Measurements from ENCODE around the gene CALM3. TPM values are rescaled to one million over a fixed set of nuclear protein-coding genes. Genes with fewer than 3 reads are reported as not detected.

Gene CALM3
- total RNA-seq, 1 experiment from 2014 or later = 103 TPM

DNA sequence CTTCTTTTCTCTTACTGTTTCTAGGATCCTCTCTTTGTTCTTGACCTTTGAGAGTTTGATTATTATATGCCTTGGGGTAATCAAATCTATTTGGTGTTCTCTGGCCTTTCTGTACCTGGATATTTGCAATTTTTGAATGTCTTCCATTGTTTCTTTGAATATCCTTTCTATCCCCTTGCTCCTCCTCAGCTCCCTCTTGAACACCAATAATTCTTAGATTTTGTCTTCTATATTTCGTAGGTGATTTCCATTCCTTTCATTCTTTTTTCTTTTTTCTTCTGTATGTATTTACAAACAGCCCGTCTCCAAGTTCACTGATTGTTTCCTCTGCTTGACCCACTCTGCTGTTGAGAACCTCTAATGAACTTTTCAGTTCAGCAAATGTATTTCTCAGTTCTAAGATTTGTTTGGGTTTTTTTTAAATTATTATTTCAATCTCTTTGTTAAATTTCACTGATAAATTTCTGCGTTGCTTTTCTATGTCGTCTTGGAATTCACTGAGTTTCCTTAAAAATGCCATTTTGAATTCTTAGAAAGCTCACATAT, 2.7 kb upstream of the CALM3 start:
- intact Hi-C loops (cut with micrococcal nuclease) = no loop called here
- H3K4me1 Mint-ChIP-seq (ENCODE audit: insufficient read depth, unreplicated experiment) = peaks cover 4% of the 10 kb centered on the region
- TF ChIP-seq, protein P1, sequence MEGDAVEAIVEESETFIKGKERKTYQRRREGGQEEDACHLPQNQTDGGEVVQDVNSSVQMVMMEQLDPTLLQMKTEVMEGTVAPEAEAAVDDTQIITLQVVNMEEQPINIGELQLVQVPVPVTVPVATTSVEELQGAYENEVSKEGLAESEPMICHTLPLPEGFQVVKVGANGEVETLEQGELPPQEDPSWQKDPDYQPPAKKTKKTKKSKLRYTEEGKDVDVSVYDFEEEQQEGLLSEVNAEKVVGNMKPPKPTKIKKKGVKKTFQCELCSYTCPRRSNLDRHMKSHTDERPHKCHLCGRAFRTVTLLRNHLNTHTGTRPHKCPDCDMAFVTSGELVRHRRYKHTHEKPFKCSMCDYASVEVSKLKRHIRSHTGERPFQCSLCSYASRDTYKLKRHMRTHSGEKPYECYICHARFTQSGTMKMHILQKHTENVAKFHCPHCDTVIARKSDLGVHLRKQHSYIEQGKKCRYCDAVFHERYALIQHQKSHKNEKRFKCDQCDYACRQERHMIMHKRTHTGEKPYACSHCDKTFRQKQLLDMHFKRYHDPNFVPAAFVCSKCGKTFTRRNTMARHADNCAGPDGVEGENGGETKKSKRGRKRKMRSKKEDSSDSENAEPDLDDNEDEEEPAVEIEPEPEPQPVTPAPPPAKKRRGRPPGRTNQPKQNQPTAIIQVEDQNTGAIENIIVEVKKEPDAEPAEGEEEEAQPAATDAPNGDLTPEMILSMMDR (IDR thresholded peaks at IDR 0.05; ENCODE audit: unreplicated experiment) = no peak
- no peak overlapping the region for H3K27ac Mint-ChIP-seq (ENCODE audit: low read depth, unreplicated experiment)
- BruUV-seq (replicated peaks) = no TSS peak
- ChIA-PET CTCF (interaction anchor here (0.5 to 1.2 kb wide), 3 partner anchors 16 to 751 kb away, joined by 3 to 5 read pairs (median 4); partner anchors contain the start of gene DHX34), POLR2A (interaction anchor here (0.7 kb wide), 1 partner anchor 66 kb away, joined by 3 read pairs; no protein-coding TSS in a partner anchor)
- H3K9me3 Mint-ChIP-seq (ENCODE audit: unreplicated experiment) = no peaks in the 10 kb centered on the region
- H3K4me3 Mint-ChIP-seq (ENCODE audit: unreplicated experiment) = no peak overlapping the region
- H3K27me3 Mint-ChIP-seq (ENCODE audit: insufficient read depth, unreplicated experiment) = no peaks in the 10 kb centered on the region
- H3K36me3 Mint-ChIP-seq (ENCODE audit: insufficient read depth, unreplicated experiment) = peaks cover 9% of the 10 kb centered on the region
- no peak for DNase-seq (ENCODE audit: unreplicated experiment)

DNA sequence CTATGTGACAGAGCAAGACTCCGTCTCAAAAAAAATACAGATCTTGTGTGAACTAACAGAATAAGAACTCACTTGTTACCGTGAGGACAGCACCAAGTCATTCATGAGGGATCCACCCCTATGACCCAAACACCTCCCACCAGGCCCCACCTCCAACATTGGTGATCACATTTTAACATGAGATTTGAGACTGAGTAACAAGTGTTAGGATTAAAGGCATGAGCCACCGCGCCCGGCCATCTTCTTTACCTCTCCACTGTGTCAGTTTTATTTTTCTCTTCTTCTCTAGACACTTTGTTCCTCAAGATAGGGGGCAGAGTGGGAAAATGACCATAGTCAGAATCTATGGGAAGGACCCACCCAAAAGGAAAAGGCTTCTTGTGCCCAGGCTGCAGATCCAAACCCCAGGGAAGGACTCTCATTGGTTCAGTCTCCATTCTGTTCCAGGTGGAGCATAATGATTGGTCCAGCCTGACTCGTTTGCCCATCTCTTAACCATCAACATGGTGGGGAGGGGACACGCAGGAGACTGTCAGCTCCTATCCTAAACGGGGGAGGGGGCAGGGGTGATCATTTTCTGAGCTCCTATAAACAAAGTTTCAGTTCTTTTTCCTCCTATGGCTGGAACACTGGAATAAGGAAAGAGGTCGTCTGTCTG, 1.3 kb upstream of the CALM3 start:
- Mint-ChIP-seq H3K36me3 (ENCODE audit: insufficient read depth, unreplicated experiment) (peaks cover 9% of the 10 kb centered on the region), H3K4me1 (ENCODE audit: insufficient read depth, unreplicated experiment) (peaks cover 4% of the 10 kb centered on the region), H3K9me3 (ENCODE audit: unreplicated experiment) (no peaks in the 10 kb centered on the region), H3K27me3 (ENCODE audit: insufficient read depth, unreplicated experiment) (no peaks in the 10 kb centered on the region), H3K4me3 (ENCODE audit: unreplicated experiment) (peak overlapping the region; percentile 96), H3K27ac (ENCODE audit: low read depth, unreplicated experiment) (peak overlapping the region; percentile 100)
- intact Hi-C loops (cut with micrococcal nuclease) = loop anchor here (2.0 kb wide), 1 partner anchor 69 kb away; no protein-coding TSS in a partner anchor
- ChIA-PET CTCF (interaction anchor here (0.7 to 1.3 kb wide), 4 partner anchors 12 to 62 kb away, joined by 3 to 4 read pairs (median 3); partner anchors contain the start of gene DACT3), POLR2A (interaction anchor here (0.6 to 3.5 kb wide), 25 partner anchors 9 to 627 kb away, joined by 3 to 40 read pairs (median 5); partner anchors contain the start of genes DACT3, PRKD2, SLC1A5 and ZC3H4)
- TF ChIP-seq, protein P1 (IDR thresholded peaks at IDR 0.05; ENCODE audit: unreplicated experiment) = no peak
- no peak for DNase-seq (ENCODE audit: unreplicated experiment)
- no TSS peak for BruUV-seq (replicated peaks)

DNA sequence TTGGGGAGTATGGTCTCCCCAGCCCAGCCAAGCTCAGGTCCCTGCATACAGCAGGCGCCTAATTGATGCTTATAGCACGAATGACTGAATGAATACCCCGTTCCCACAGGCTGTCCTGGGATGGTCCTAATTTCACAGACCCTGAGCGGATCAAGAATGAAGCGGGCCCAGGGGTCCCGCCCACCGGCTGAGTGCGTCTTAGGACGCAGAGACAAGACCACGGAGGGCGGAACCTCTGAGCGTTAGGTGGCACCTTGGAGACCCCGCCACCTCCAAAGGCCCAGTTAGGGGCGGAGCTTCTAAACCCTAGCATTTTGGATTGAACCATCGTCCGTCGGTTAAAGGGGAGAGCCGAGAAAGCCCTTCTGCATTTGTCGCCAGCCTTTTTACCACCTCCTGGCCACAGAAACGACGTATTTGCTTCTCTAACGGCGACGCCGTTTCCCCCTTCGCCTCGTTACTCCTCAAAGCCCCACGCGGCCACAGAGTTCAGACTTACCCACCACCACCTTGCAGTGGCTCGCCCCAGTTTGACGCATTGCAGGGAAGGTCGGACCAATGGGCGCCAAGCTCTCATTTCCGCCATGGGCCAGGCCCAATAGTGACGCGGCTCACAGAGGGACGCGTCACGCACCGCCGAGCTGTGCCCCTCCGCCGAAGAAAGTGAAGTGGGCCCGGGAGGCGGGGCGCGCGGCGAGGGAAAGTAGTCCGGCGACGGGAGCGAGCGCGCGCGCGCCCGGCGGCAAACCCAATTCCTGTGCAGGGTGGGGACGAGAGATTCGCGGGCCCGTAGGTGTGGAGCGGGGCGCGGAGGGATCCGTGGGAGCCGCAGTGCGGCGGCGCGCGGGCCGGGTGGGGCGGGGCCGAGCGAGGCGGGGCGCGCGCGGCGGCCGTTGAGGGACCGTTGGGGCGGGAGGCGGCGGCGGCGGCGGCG, 479 bp upstream of the CALM3 start:
- BruUV-seq (replicated peaks) = TSS peak; percentile 88
- Mint-ChIP-seq H3K36me3 (ENCODE audit: insufficient read depth, unreplicated experiment) (peaks cover 17% of the 10 kb centered on the region), H3K4me3 (ENCODE audit: unreplicated experiment) (peak overlapping the region; percentile 96), H3K9me3 (ENCODE audit: unreplicated experiment) (no peaks in the 10 kb centered on the region), H3K4me1 (ENCODE audit: insufficient read depth, unreplicated experiment) (peaks cover 4% of the 10 kb centered on the region), H3K27ac (ENCODE audit: low read depth, unreplicated experiment) (peak overlapping the region; percentile 100), H3K27me3 (ENCODE audit: insufficient read depth, unreplicated experiment) (no peaks in the 10 kb centered on the region)
- DNase-seq (ENCODE audit: unreplicated experiment) = peak; percentile 98
- CTCF ChIA-PET = interaction anchor here (0.5 to 1.3 kb wide), 7 partner anchors 10 to 104 kb away, joined by 3 to 4 read pairs (median 3); partner anchors contain the start of gene DACT3
- TF ChIP-seq, protein P1 (IDR thresholded peaks at IDR 0.05; ENCODE audit: unreplicated experiment) = no peak
- intact Hi-C loops (cut with micrococcal nuclease) = loop anchor here (2.0 kb wide), 1 partner anchor 70 kb away; no protein-coding TSS in a partner anchor
- POLR2A ChIA-PET = interaction anchor here (0.6 to 3.5 kb wide), 36 partner anchors 10 to 1126 kb away, joined by 3 to 40 read pairs (median 4); partner anchors contain the start of genes DACT3, PRKD2, SLC1A5 and ZC3H4
